Measurements from ENCODE around the gene TAS2R13.

Gene TAS2R13

GRCh38 chr12:10909462-10909861, at the start of gene TAS2R13:
TSS of gene TAS2R13 (minus strand) at chr12:10909562. CDS start at chr12:10909298, 264 bp downstream.
- no peak for DNase-seq

- no peak for DNase-seq
Observed at GRCh38 chr12:10957741-10958140, 48.4 kb upstream of the TAS2R13 start.

GRCh38 chr12:10956085-10956484, 46.7 kb upstream of the TAS2R13 start:
- DNase-seq = no peak

GRCh38 chr12:10952645-10953044, 43.3 kb upstream of the TAS2R13 start:
- DNase-seq = no peak

- DNase-seq = no peak
Observed at GRCh38 chr12:10943167-10943566, 33.8 kb upstream of the TAS2R13 start.

GRCh38 chr12:10941916-10942607, 32.7 kb upstream of the TAS2R13 start:
- no peak for DNase-seq

- DNase-seq = no peak
Observed at GRCh38 chr12:10941369-10941768, 32.0 kb upstream of the TAS2R13 start.

GRCh38 chr12:10940389-10940788, 31.0 kb upstream of the TAS2R13 start:
- DNase-seq = no peak

GRCh38 chr12:10939163-10939562, 29.8 kb upstream of the TAS2R13 start, which contains the start of gene TAS2R14:
TSS of gene TAS2R14 (minus strand) at chr12:10939263. CDS start at chr12:10939207, 56 bp downstream.
- DNase-seq = no peak

GRCh38 chr12:10936506-10936905, 27.1 kb upstream of the TAS2R13 start:
- no peak for DNase-seq

- DNase-seq = no peak
Observed at GRCh38 chr12:10928746-10929286, 19.5 kb upstream of the TAS2R13 start, which contains the start of gene PRH2. TSS of gene PRH2 (plus strand) at chr12:10929236. CDS start at chr12:10929274, 38 bp downstream.

GRCh38 chr12:10926269-10926668, 16.9 kb upstream of the TAS2R13 start:
- no peak for DNase-seq

GRCh38 chr12:10919809-10920208, 10.4 kb upstream of the TAS2R13 start:
- DNase-seq = no peak

- no peak for DNase-seq
Observed at GRCh38 chr12:10910380-10910779, 1.0 kb upstream of the TAS2R13 start.

- no peak for DNase-seq
Observed at GRCh38 chr12:10904686-10905085, 4.7 kb downstream of the TAS2R13 start.

- no peak for DNase-seq
Observed at GRCh38 chr12:10901427-10901826, 7.9 kb downstream of the TAS2R13 start.

GRCh38 chr12:10900972-10901371, 8.4 kb downstream of the TAS2R13 start:
- no peak for DNase-seq

GRCh38 chr12:10900530-10900929, 8.8 kb downstream of the TAS2R13 start:
- DNase-seq = no peak

GRCh38 chr12:10896854-10897253, 12.5 kb downstream of the TAS2R13 start:
- DNase-seq = no peak

- no peak for DNase-seq
Observed at GRCh38 chr12:10891937-10892336, 17.4 kb downstream of the TAS2R13 start.

GRCh38 chr12:10889226-10889625, 20.1 kb downstream of the TAS2R13 start:
- DNase-seq = no peak

GRCh38 chr12:10884086-10884725, 25.2 kb downstream of the TAS2R13 start, which contains the start of gene PRH1:
TSS of gene PRH1 (minus strand) at chr12:10884255. CDS start at chr12:10884217, 38 bp downstream.
- no peak for DNase-seq

- no peak for DNase-seq
Observed at GRCh38 chr12:10873378-10873777, 36.0 kb downstream of the TAS2R13 start.

GRCh38 chr12:10867381-10867780, 42.0 kb downstream of the TAS2R13 start:
- no peak for DNase-seq

Data from stimulated activated CD8-positive, alpha-beta memory T cell treated with anti-CD3 and anti-CD28 coated beads, Interleukin-4, amount 100 ng/mL, for 48 hours (primary cell).